Activated CD8-positive, alpha-beta memory T cell treated with anti-CD3 and anti-CD28 coated beads, Interleukin-2, amount 50 U/mL, for 4 hours (primary cell): ENCODE measurements around the gene PLXNB3.

Experiments
- DNase-seq: peaks from one replicate; pipeline ENCODE4 v3.0.0-alpha.2; 2020

The PLXNB3 gene

DNA sequence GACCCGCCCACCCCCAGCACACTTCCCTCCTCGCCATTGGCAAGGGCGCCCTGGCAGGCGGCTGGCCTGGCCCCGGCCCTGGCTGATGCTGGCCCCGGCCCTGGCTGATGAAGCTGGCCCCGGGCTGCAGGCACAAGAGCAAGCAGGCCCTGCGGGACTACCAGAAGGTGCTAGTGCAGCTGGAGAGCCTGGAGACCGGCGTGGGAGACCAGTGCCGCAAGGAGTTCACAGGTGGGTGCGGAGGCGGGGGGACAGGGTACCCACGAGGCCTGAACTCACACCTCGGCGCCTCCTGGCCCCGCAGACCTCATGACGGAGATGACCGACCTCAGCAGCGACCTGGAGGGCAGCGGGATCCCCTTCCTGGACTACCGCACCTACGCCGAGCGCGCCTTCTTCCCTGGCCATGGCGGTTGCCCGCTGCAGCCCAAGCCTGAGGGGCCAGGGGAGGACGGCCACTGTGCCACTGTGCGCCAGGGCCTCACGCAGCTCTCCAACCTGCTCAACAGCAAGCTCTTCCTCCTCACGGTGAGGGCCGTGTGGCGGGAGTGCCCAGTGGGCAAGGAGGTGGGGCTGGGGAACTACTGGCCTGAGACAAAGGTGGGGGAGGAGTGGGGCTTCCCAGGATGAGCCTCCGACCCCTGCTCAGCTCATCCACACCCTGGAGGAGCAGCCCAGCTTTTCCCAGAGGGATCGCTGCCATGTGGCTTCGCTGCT, 10.7 kb downstream of the PLXNB3 start:
- DNase-seq = peak; percentile 13

DNA sequence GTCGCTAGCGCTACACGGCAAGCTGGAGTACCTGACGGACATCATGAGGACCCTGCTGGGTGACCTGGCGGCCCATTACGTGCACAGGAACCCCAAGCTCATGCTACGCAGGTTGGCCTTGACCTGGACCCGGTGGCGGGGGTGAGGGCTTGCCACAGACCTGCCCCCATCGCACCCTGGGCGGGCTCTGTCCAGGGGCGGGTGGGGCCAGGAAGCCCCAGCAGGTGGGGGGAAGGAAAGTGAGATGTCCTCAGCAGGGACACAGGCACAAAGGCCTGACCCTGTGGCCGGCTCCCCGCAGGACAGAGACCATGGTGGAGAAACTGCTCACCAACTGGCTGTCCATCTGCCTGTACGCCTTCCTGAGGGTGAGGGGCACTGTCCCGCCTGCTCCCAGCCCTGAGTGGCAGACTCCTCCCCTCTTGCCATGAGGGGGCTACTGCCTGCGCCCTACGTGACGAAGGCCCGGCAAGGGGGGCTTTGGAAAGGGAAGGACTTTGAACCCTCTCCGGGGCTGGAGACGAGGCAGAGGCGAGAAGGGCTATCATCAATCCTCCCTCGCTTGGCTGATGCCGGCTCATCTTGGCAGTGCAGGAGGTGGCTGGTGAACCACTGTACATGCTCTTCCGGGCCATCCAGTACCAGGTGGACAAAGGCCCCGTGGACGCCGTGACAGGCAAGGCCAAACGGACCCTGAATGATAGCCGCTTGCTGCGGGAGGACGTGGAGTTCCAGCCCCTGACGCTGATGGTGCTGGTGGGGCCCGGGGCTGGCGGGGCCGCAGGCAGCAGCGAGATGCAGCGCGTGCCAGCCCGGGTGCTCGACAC, 11.5 kb downstream of the PLXNB3 start:
- peak; percentile 12 for DNase-seq

DNA sequence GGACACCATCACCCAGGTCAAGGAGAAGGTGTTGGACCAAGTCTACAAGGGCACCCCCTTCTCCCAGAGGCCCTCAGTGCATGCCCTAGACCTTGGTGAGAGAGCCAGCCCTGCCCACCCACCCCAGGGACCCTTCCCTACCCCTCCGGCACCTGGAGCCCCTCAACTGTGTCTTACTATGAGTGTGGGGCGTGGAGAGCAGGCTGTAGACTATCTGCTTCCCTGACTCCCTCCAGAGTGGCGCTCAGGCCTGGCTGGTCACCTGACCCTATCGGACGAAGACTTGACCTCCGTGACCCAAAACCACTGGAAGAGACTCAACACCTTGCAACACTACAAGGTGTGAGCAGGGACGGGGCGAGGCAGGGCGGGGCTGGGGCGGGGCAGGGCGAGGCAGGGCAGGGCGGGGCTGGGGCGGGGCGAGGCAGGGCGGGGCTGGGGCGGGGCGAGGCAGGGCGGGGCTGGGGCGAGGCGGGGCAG, 12.1 kb downstream of the PLXNB3 start:
- no peak for DNase-seq

DNA sequence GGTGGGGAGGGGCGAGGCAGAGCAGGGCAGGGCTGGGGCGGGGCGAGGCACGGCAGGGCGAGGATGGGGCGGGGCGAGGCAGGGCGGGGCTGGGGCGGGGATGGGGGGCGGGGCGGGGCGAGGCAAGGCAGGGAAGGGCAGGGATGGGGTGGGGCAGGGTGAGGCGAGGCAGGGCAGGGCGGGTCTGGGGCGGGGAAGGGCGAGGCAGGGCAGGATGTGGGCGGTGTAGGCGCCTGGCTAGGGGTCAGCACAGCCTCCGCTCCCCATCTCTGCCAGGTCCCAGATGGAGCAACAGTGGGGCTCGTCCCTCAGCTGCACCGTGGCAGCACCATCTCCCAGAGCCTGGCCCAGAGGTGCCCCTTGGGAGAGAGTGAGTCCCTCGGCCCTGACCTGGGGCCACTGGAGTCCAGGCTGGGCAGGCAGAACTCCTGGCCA, 12.6 kb downstream of the PLXNB3 start:
- DNase-seq = no peak

DNA sequence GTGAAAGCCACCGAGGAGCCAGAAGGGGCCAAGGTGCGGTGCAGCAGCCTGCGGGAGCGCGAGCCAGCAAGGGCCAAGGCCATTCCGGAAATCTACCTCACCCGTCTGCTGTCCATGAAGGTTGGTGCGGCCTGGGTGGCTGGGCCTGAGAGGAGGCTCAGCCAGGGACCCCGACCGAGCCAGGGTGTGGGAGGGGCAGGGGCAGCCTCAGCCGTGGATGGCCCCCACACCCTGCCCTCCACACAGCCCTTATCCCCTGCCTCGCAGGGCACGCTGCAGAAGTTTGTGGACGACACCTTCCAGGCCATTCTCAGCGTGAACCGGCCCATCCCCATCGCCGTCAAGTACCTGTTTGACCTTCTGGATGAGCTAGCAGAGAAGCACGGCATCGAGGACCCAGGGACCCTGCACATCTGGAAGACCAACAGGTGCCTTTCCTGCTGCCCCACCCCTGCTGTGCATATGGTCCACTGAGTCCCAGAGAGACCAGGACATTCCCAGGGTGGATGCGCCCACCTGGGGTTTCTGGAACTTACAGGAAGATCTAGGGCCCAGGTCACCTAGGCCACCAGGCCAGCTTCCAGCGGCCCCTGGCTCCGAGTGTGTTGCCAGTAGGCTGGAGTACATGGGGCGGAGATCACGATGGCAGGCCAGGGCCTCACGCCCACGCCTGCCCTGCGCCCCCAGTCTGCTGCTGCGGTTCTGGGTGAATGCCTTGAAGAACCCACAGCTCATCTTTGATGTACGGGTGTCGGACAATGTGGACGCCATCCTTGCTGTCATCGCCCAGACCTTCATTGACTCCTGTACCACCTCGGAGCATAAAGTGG, 13.4 kb downstream of the PLXNB3 start:
- DNase-seq = no peak

DNA sequence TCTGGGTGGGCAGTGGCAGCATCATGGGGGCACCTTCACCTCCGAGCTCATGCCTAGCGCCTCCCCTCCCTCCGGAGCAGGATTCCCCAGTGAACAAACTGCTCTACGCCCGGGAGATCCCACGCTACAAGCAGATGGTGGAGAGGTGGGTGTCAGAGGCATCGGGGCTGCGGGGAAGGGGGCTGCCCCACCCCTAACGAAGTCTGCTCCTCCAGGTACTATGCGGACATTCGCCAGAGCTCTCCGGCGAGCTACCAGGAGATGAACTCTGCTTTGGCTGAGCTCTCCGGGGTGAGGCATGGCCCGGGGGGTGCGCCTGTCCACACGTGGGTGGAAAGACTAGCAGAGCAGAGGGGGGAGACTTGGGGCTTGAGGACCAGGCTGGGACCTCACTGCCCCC, 14.1 kb downstream of the PLXNB3 start:
- DNase-seq = no peak

DNA sequence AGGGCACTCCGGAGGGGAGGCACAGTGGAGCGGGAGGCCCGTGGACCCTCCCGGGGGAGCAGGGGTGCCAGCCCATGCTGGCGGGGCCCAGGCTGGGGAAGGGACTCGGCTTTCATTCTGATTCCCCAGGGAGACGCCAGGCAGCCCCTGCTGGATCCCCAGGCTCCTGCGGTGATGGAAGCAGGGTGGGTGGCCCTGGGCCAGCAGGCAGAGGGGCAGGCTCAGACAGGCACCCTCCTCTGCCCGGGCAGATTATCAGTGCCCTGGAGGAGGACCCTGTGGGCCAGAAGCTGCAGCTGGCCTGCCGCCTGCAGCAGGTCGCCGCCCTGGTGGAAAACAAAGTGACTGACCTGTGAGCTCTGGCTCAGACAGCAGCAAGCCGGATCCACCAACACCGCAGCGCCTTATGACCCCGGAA, 14.6 kb downstream of the PLXNB3 start:
- no peak for DNase-seq

DNA sequence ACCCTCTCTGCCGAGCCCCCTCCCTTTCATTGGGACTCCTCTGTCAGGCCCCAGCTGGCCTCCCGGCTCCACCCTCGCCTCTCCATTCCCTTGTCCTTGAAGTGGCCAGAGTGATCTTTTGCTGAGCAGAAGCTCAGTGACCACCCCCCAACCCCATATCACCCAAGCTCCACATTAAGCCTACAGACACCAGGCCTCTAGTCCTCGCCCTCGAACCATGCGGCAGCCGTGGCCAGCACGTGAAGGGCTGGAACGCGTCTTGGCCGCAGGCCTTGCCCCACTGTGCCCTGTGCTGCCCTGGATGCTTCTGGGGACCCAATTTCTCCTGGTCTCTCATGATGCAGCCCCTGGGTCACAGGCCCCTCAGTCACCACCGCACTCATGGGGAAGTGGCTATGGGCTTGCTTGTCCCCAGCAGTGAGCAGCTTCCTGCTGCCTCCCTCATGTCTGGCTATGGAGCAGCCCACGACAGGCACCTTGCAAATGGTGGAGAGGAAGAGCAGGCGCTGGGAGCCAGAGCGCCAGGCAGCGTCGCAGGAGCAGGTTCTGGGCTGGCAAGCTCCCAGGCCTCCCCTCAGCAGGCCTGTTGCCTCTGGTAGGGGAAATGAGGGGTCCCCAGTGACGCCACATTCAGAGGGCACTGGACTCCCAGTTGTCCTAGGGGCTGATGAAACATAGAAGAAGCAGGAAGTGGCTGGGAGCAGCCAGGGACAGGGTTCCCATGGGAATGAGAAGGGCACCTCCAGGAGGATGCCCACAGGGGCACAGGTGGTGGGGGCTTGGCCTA, 16.0 kb downstream of the PLXNB3 start:
- no peak for DNase-seq

DNA sequence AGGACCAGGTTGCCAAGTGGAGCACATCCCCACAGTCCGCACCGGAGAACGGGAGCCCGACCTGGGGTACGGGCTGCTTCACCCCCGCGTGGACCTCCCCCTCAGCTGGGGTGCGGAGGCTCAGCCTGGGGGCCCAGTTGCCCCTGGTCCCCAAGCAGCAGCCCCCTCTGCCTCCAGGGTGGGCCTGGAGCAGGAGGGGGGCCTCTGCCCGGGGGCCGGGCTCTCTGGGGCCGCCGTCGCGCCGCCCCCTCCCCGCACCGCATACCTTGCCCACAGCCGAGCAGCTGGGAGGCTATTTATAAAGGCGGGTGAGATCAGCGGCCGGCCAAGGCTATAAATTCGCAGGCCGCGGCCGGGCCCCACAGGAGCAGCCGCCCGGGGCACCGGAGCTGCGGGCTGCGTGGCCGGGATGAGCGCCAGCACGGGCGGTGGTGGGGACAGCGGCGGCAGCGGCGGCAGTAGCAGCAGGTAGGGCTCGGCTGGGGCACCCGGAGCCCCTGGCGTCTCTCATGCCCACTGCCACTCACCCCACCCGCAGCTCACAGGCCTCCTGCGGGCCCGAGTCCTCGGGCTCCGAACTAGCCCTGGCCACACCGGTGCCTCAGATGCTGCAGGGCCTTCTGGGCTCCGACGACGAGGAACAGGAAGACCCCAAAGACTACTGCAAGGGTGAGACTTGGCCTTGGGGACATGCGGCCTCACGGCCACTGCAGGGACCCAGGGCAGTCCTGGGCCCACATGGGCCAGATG, 16.8 kb downstream of the PLXNB3 start, which contains the start of gene SRPK3:
Gene SRPK3, plus strand, starts transcription at position 364 of the 750 bp plus-strand sequence. Its CDS starts 46 bp downstream, at position 410.
- DNase-seq = no peak

DNA sequence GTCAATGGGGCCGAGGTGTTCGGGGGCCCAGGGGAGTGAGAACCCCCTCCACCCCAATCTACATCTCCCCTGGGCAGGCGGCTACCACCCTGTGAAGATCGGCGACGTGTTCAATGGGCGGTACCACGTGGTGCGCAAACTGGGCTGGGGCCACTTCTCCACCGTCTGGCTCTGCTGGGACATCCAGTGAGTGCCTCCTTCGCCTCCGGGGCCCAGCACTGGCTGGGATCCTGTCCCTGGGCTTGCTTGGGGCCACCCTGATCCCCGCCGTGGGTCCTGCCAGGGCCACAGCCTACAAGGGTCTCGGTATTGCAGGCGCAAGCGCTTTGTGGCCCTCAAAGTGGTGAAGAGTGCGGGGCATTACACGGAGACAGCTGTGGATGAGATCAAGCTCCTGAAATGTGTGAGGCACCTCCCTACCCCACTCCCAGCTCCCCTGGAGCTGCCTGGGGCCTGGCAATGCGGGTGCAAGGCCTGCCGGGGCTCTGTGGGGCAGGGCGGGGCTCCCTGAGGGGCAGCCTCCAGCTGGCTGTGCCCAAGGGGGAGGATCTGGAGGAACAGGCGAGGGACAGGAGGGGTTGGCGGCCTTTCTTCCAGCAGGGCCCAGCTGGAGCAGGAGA, 17.5 kb downstream of the PLXNB3 start:
- DNase-seq = no peak

DNA sequence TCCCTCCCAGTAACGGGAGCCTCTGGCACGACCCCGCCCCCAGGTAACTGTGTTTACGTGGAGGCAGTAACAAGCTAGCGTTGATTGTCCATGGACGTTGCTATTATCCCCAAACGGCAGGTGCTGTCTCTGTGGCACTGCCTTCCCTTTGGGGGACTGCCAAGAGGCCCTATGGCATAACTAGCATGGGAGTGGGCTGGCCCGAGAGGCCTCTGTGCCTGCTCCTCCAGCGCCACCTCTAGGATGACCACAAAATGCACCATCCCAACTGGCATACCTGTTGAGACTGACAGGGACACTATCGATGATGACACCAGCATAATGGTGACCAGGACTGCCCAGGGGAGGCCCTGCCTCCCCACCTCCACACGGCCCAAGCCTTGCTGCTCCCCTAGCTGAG, 18.3 kb downstream of the PLXNB3 start:
- no peak for DNase-seq

DNA sequence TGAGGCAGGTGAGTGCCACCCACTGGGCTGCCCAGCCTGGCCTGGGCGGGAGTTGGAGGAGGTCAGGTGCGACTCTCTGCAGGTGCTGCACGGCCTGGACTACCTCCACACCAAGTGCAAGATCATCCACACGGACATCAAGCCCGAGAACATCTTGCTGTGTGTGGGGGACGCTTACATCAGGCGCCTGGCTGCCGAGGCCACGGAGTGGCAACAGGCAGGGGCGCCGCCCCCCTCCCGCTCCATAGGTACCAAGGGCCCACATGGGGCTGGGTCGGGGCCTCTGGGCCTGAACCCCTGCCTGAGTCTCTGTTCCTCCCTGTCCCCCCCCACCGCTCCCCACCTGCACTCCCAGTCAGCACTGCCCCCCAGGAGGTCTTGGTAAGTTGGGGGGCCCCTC, 18.8 kb downstream of the PLXNB3 start:
- DNase-seq = no peak

DNA sequence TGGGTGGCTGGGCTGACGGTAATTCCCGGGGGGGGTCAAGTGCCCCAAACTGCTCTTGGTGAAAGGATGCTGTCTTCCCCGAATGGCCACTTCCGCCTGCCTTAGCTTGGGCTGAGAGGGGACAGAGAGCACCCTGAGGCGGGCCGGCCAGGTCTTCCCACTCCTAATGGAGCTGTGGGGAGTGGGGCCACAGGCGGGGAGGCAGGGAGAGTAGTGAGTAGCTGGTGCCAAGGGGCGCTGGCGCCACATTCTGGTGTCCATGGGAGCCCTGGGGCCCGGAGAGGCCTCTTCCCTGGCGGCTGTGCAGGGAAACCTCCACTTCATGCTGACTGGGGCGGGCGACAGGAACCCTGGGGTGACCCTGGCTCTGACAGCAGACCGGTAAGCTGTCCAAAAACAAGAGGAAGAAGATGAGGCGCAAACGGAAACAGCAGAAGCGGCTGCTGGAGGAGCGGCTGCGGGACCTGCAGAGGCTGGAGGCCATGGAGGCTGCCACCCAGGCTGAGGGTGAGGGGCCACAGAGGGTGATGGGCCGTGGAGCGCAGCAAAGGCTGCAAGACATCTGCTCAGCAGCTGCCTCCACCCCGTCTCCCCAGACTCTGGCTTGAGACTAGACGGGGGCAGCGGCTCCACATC, 19.4 kb downstream of the PLXNB3 start:
- DNase-seq = no peak

DNA sequence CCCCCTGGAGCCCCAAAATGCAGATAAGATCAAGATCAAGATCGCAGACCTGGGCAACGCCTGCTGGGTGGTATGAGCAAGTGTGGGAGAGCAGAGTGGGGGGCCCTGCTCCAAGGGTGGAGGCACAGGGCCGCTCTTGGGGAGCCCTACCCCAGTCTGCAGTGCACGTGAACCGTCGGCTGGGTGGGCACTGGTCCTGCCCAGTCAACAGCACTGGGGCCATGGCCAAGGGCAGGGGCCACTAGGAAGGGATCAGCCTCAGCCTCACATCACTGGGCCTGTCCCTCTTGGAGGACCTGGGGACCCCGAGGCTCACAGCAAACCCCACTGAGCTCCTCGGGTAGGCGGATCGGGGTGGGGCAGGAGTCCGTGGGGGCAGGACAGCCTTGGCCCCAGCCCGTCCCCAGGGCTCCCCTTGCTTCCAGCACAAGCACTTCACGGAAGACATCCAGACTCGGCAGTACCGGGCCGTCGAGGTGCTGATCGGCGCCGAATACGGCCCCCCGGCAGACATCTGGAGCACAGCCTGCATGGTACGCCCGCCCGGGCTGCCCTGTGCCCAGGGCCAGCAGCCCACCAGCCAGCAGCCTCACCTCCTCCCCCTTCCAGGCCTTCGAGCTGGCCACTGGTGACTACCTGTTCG, 20.4 kb downstream of the PLXNB3 start:
- no peak for DNase-seq

DNA sequence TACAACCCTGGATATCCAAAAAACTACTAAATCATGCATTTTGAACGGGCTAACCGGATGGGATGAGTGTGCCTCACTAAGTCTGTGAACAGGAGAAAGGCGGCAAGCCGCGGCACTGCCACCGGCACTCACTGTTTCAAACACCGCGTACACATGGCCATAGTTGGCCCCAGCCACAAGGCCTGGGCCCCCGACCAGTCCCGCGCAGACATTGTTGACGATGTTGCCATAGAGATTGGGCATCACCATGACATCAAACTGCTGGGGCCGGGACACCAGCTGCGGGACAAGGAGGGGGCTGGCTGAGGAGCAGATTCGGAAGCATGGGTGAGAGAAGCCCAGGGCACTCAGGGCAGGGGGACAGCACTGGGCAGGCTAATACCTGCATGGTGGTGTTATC, 22.6 kb downstream of the PLXNB3 start:
- no peak for DNase-seq

DNA sequence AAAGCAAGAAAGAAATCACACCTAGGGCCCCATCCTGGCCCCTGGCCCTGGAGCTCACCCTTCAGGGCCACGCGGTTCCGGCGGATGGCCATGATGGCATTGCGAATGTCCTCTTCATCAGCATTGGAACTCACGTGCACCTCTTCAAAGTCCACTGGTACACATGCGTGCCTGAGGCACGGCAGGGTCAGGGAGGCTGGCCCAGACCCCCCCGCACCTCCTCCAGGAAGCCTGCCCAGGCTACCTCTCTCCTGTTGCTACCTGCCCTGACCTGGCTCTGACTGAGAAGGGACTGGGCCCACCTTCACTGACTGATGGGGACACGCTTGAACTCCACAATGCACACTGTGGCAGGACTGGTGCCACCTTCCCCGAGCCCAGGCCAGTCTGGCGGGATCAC, 25.6 kb downstream of the PLXNB3 start:
- DNase-seq = no peak

DNA sequence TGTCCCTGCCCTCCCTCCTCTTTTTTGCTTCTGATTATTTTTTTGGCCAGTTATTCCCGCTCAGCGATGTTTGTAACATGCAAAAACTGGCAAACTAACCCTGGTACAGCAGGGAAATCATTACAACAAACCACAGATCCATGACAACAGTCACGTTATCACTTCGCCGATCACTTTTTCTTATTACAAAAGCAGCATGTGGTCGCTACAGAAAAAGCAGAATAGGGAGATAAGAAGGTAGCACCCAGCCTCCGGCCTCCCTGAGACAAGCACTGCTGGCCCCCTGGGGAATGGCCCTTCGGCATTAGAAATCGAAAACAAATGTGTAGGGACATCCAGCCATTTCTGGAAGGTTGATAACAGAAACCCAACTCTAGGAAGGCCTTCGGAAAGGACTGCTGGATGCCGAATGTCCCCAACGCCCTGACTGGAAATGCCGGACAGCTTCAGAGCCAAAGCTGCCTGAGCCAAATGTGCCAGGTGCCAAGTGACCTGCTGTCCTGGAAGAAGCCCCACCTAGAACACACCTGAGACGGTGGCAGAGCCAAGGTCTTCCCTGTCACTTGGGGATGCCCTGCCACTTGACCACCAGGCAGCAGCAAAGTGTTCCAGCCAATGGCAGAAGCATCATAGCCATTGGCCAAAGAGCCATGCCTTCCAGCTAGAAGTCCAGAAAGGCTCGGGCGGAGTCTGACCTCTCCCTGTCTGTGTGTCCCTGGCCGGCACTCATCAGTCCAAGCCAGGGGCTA, 27.2 kb downstream of the PLXNB3 start:
- no peak for DNase-seq

DNA sequence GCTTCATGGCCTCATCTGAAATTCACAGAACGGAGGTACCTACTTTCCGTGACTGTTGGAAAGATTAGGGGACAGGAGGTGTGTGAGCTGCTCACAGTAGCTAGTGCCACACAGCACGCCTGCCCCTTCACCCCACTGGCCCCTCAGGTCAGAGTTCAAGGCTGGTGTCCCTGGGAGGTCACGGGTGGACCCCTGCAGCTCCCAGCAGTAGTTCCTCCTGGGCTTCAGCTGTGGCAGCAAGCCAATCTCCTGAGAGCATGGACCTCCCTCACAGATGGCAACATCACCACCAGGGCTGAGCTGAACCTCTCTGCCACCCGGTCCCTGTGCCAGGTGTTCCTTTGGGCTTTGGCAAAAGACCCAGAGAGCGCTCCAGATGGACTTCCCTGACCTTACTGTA, 28.3 kb downstream of the PLXNB3 start:
- no peak for DNase-seq

DNA sequence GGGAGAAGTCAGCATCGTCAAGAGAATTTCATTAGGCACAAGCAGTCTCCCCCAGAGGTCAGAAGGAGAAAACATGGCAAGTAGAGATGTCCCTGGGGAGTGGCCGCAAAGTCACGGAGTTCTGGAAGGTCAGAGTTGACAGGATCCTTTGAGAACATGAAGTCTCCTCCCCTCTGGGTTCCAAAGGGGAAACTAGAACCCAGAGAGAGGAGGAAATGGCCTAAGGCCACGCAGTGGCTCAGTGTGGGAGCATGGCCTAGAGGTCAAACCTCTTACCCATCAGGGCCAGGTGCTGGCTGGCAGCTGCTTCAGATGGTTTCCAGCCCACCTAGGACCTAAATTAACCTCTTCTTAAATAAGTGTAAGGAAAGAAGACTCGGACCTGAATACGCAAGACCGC, 29.2 kb downstream of the PLXNB3 start:
- no peak for DNase-seq
